LNCaP clone FGC (cell line): ENCODE results near the gene POLR1H.

Experiments used
- DNase-seq: peaks from one replicate; pipeline ENCODE4 v3.0.0-alpha.2; 2011; ENCODE audit warnings: low read depth
- H3K4me3 ChIP-seq: 2 replicates; pipeline ENCODE4 v1.5.1; 2011; ENCODE audit warnings: mild to moderate bottlenecking, low read depth, low read length, control low read depth
- CTCF ChIP-seq: IDR thresholded peaks from 2 replicates; pipeline ENCODE4 v1.5.1; 2012; ENCODE audit warnings: mild to moderate bottlenecking; ENCODE audit not compliant: control insufficient read depth, insufficient read depth; ENCODE audit errors: extremely low read depth

The POLR1H gene

DNA sequence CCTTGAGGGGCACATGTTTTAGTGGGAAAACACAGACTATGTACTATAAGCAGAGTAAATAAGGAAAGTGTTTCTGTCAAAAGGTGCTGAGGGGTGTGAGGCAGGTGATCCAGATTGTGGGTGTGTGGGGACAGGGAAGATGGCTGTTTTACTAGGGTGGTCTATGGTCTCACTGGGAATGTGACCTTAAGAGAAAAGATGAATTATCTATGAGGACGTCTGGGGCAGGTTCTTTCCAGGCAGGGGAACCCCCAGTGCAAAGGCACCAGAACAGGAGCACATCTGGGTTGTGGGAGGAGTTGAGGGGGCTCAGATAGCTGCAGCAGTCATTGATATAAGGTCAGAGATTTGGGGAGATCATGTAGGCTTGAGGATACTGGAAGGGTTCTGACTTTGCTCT, 18.2 kb upstream of the POLR1H start:
- no peak for TF ChIP-seq CTCF
- no peak for DNase-seq
- H3K4me3 ChIP-seq = no peak overlapping the region

DNA sequence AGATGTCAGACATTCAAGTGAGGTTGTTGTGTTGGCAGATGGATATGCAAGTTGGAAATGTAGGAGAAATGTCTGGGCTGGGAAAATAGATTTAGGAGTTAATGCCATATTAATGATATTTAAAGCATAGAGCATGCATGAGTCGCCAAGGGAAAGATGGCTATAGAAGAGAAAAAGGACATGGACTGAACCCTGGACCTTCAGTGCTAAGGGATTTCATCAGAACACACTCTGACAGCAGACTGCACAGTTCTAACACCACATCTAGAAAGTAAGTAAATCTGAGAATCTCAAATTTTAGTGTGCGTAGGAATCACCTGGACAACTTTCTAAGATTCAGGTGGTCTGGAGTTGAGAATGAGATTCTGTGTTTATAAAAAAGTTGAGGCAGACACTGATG, 17.3 kb upstream of the POLR1H start:
- no peak for DNase-seq
- no peak overlapping the region for H3K4me3 ChIP-seq
- no peak for TF ChIP-seq CTCF

DNA sequence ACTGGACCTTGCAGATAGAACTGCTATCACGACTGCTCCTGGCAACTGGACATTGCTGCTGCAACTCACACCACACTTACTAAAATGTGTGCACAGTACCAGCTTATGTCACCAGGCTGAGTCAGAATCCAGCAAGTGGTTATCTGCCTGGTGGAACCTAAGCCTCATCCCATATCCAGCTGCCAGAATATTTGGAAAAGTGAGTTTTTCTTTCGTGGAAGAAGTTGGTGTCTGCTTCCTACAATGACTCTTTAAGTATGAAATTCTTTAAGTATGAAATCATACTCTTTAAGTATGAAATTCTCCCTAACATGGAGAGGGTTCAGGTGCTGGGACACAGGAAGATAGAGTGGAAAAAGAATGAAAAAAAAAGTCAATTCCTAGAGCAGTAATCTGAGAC, 16.4 kb upstream of the POLR1H start:
- no peak for TF ChIP-seq CTCF
- no peak overlapping the region for H3K4me3 ChIP-seq
- no peak for DNase-seq

GRCh38 chr6:30047220-30047619, 13.8 kb upstream of the POLR1H start:
- H3K4me3 ChIP-seq = no peak overlapping the region
- no peak for DNase-seq
- no peak for TF ChIP-seq CTCF

- no peak for DNase-seq
- H3K4me3 ChIP-seq = no peak overlapping the region
- TF ChIP-seq CTCF = no peak
Observed at GRCh38 chr6:30053682-30054081, 7.4 kb upstream of the POLR1H start.

DNA sequence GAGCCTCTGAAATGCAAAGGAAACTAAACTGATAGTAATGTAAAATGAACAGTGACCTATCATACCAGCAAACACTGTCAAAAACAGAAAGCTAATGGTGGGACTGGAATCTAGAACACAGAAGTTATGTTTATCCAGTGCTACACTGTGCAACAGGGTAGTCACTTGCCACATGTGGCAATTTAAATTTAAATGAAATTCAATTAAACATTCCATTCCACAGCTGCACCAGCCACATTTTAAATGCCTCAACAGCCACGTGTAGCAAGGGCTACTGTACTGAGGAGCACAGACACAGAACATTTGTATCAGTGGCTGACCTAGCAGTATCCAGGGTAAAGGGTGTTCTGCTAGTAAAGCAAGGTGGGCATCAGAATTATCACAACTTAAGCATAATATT, 5.6 kb upstream of the POLR1H start:
- H3K4me3 ChIP-seq = no peak overlapping the region
- no peak for DNase-seq

More for the DNA sequence above, 5.6 kb upstream of the POLR1H start:
- TF ChIP-seq CTCF = no peak
